ENCODE results near the gene VSIG8.

The VSIG8 gene

GRCh38 chr1:159895836-159896545 lies 33.5 kb upstream of the VSIG8 start:
- H3K36me3 Mint-ChIP-seq (ENCODE audit: insufficient read depth): peaks cover 9% of the 10 kb centered on the region
- DNase-seq (no peak), ATAC-seq (replicated peaks) (no peak)
- H3K27me3 Mint-ChIP-seq: peaks cover 0 to 19% of the 10 kb centered on the region in 2 donors
- H3K27ac Mint-ChIP-seq: no peak overlapping the region
- no peak overlapping the region for H3K4me3 Mint-ChIP-seq
- H3K4me1 Mint-ChIP-seq (ENCODE audit: low read depth in 2 of 2): peaks cover 7 to 17% of the 10 kb centered on the region in 2 donors
- no peaks in the 10 kb centered on the region for H3K9me3 Mint-ChIP-seq

GRCh38 chr1:159895286-159895685 lies 32.8 kb upstream of the VSIG8 start:
- Mint-ChIP-seq H3K4me3 (no peak overlapping the region), H3K27me3 (peaks cover 0 to 13% of the 10 kb centered on the region in 2 donors), H3K27ac (no peak overlapping the region), H3K4me1 (ENCODE audit: low read depth in 2 of 2) (peaks cover 9 to 16% of the 10 kb centered on the region in 2 donors), H3K9me3 (no peaks in the 10 kb centered on the region), H3K36me3 (ENCODE audit: insufficient read depth) (peaks cover 8% of the 10 kb centered on the region)
- no peak for DNase-seq
- no peak for ATAC-seq (replicated peaks)

- ATAC-seq (replicated peaks) (no peak), DNase-seq (no peak)
- H3K9me3 Mint-ChIP-seq: no peaks in the 10 kb centered on the region
- peaks cover 25 to 26% of the 10 kb centered on the region in 2 donors for H3K4me1 Mint-ChIP-seq (ENCODE audit: low read depth in 2 of 2)
- H3K27me3 Mint-ChIP-seq: peaks cover 0 to 10% of the 10 kb centered on the region in 2 donors
- H3K36me3 Mint-ChIP-seq (ENCODE audit: insufficient read depth): peaks cover 8% of the 10 kb centered on the region
- no peak overlapping the region for H3K27ac Mint-ChIP-seq
- no peak overlapping the region for H3K4me3 Mint-ChIP-seq
These were observed 30.5 kb upstream of the VSIG8 start for GRCh38 chr1:159892944-159893343.

- H3K4me1 Mint-ChIP-seq (ENCODE audit: low read depth in 2 of 2): peaks cover 25 to 26% of the 10 kb centered on the region in 2 donors
- H3K9me3 Mint-ChIP-seq: no peaks in the 10 kb centered on the region
- peak; percentile 74 to 82 (median 77) for DNase-seq
- H3K27me3 Mint-ChIP-seq: peaks cover 0 to 9% of the 10 kb centered on the region in 2 donors
- peak; percentile 99 for ATAC-seq (replicated peaks)
- H3K27ac Mint-ChIP-seq: peak overlapping the region in 1 of 2 donors; percentile 20
- H3K4me3 Mint-ChIP-seq: peak overlapping the region; percentile 9 to 25
- H3K36me3 Mint-ChIP-seq (ENCODE audit: insufficient read depth): peaks cover 8% of the 10 kb centered on the region
These were observed 29.1 kb upstream of the VSIG8 start for GRCh38 chr1:159891275-159892157.

- H3K36me3 Mint-ChIP-seq (ENCODE audit: insufficient read depth): peaks cover 8% of the 10 kb centered on the region
- H3K9me3 Mint-ChIP-seq: no peaks in the 10 kb centered on the region
- H3K27ac Mint-ChIP-seq: no peak overlapping the region
- H3K4me1 Mint-ChIP-seq (ENCODE audit: low read depth in 2 of 2): peaks cover 21 to 26% of the 10 kb centered on the region in 2 donors
- H3K27me3 Mint-ChIP-seq: no peaks in the 10 kb centered on the region
- ATAC-seq (replicated peaks): no peak
- DNase-seq: no peak
- H3K4me3 Mint-ChIP-seq: peak overlapping the region in 1 of 2 donors; percentile 48
These were observed 27.9 kb upstream of the VSIG8 start for GRCh38 chr1:159890390-159890789.

- Mint-ChIP-seq H3K4me3 (peak overlapping the region; percentile 0 to 48), H3K9me3 (no peaks in the 10 kb centered on the region), H3K27me3 (no peaks in the 10 kb centered on the region), H3K4me1 (ENCODE audit: low read depth in 2 of 2) (peaks cover 21 to 26% of the 10 kb centered on the region in 2 donors), H3K27ac (no peak overlapping the region), H3K36me3 (ENCODE audit: insufficient read depth) (peaks cover 5% of the 10 kb centered on the region)
- ATAC-seq (replicated peaks): peak; percentile 30
- DNase-seq: no peak
These were observed 27.4 kb upstream of the VSIG8 start for GRCh38 chr1:159889821-159890252.

- no peaks in the 10 kb centered on the region for H3K9me3 Mint-ChIP-seq
- peak overlapping the region in 1 of 2 donors; percentile 48 for H3K4me3 Mint-ChIP-seq
- H3K36me3 Mint-ChIP-seq (ENCODE audit: insufficient read depth): peaks cover 5% of the 10 kb centered on the region
- ATAC-seq (replicated peaks): no peak
- H3K27ac Mint-ChIP-seq: peak overlapping the region in 1 of 2 donors; percentile 64
- H3K27me3 Mint-ChIP-seq: no peaks in the 10 kb centered on the region
- no peak for DNase-seq
- H3K4me1 Mint-ChIP-seq (ENCODE audit: low read depth in 2 of 2): peaks cover 21 to 26% of the 10 kb centered on the region in 2 donors
These were observed 26.7 kb upstream of the VSIG8 start for GRCh38 chr1:159889202-159889601.

GRCh38 chr1:159884296-159884695 lies 21.8 kb upstream of the VSIG8 start:
- no peak overlapping the region for H3K27ac Mint-ChIP-seq
- H3K36me3 Mint-ChIP-seq (ENCODE audit: insufficient read depth): no peaks in the 10 kb centered on the region
- peaks cover 6 to 7% of the 10 kb centered on the region in 2 donors for H3K4me1 Mint-ChIP-seq (ENCODE audit: low read depth in 2 of 2)
- H3K27me3 Mint-ChIP-seq: no peaks in the 10 kb centered on the region
- H3K9me3 Mint-ChIP-seq: no peaks in the 10 kb centered on the region
- ATAC-seq (replicated peaks): no peak
- no peak overlapping the region for H3K4me3 Mint-ChIP-seq
- DNase-seq: no peak

- Mint-ChIP-seq H3K27me3 (no peaks in the 10 kb centered on the region), H3K4me3 (no peak overlapping the region), H3K9me3 (no peaks in the 10 kb centered on the region), H3K36me3 (ENCODE audit: insufficient read depth) (no peaks in the 10 kb centered on the region), H3K27ac (no peak overlapping the region), H3K4me1 (ENCODE audit: low read depth in 2 of 2) (peaks cover 0 to under 1% of the 10 kb centered on the region in 2 donors)
- no peak for ATAC-seq (replicated peaks)
- no peak for DNase-seq
These were observed 20.7 kb upstream of the VSIG8 start for GRCh38 chr1:159883134-159883533.

- DNase-seq: no peak
- Mint-ChIP-seq H3K4me3 (no peak overlapping the region), H3K36me3 (ENCODE audit: insufficient read depth) (no peaks in the 10 kb centered on the region), H3K9me3 (no peaks in the 10 kb centered on the region), H3K4me1 (ENCODE audit: low read depth in 2 of 2) (no peaks in the 10 kb centered on the region), H3K27me3 (no peaks in the 10 kb centered on the region), H3K27ac (no peak overlapping the region)
- no peak for ATAC-seq (replicated peaks)
These were observed 20.0 kb upstream of the VSIG8 start for GRCh38 chr1:159882527-159882862.

GRCh38 chr1:159881622-159882526 lies 19.4 kb upstream of the VSIG8 start:
- no peak overlapping the region for H3K27ac Mint-ChIP-seq
- no peaks in the 10 kb centered on the region for H3K4me1 Mint-ChIP-seq (ENCODE audit: low read depth in 2 of 2)
- no peaks in the 10 kb centered on the region for H3K36me3 Mint-ChIP-seq (ENCODE audit: insufficient read depth)
- peak in 2 of 3 experiments; percentile 13 to 24 for DNase-seq
- no peak for ATAC-seq (replicated peaks)
- H3K9me3 Mint-ChIP-seq: no peaks in the 10 kb centered on the region
- H3K4me3 Mint-ChIP-seq: no peak overlapping the region
- no peaks in the 10 kb centered on the region for H3K27me3 Mint-ChIP-seq

- Mint-ChIP-seq H3K4me1 (ENCODE audit: low read depth in 2 of 2) (no peaks in the 10 kb centered on the region), H3K9me3 (no peaks in the 10 kb centered on the region), H3K27me3 (no peaks in the 10 kb centered on the region), H3K4me3 (no peak overlapping the region), H3K36me3 (ENCODE audit: insufficient read depth) (peaks cover 3% of the 10 kb centered on the region), H3K27ac (no peak overlapping the region)
- ATAC-seq (replicated peaks) (no peak), DNase-seq (no peak)
These were observed 18.0 kb upstream of the VSIG8 start for GRCh38 chr1:159880430-159880829.

- H3K4me1 Mint-ChIP-seq (ENCODE audit: low read depth in 2 of 2): no peaks in the 10 kb centered on the region
- DNase-seq: no peak
- ATAC-seq (replicated peaks): no peak
- H3K27ac Mint-ChIP-seq: no peak overlapping the region
- no peak overlapping the region for H3K4me3 Mint-ChIP-seq
- no peaks in the 10 kb centered on the region for H3K27me3 Mint-ChIP-seq
- no peaks in the 10 kb centered on the region for H3K9me3 Mint-ChIP-seq
- peaks cover 6% of the 10 kb centered on the region for H3K36me3 Mint-ChIP-seq (ENCODE audit: insufficient read depth)
These were observed 17.5 kb upstream of the VSIG8 start for GRCh38 chr1:159879977-159880376.

All from effector memory CD8-positive, alpha-beta T cell (primary cell).